SKM-1 treated with dmso at 0.1 percent for 144 hours (cell line): ENCODE measurements around the gene MRS2.
"Not testable (repeated sequence)": the region's sequence is repeated elsewhere in the genome, so short reads cannot be mapped to it uniquely, and the experiment has no call there.

Source experiments
- DNase-seq: peaks from one replicate; lab custom pipeline; 2025; ENCODE audit not compliant: unreplicated experiment; lab: John Stamatoyannopoulos, UW

Gene MRS2

DNA sequence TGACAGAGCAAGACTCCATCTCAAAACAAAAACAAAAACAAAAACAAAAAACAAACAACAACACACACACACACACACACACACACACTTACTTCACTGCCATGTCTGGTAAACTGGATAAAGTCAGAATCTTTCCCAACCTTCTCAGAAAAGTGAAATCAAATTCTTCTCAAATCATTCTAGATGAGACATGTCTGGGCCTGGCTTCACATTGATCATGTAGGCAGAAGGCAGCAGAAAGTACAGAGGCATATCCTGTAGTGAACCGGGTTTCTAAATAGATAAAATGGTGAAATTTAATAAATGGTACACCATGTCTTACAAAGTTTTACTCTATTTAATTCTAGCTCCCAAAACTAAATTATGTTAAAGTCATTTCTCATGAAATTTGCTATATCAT lies 14.9 kb upstream of the MRS2 start:
- DNase-seq = no peak

DNA sequence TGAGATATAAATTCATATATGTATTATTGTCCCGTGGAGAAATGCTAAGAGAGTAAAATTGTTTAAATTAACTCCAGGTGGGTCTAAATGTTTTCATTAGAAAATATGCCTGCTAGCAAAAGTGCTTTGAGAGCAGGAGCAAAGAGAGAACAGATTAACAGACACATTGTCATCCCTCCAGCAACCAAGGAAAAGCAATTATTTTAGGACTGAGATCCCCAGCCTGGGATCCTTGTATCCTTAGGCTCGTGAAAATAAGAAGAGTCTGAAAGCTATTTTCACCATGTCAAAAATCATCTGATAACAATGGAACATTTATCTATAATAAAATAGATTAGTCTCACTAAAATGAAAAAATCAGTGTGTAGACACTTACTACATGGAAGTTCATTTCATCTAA lies 11.5 kb upstream of the MRS2 start:
- no peak for DNase-seq

DNA sequence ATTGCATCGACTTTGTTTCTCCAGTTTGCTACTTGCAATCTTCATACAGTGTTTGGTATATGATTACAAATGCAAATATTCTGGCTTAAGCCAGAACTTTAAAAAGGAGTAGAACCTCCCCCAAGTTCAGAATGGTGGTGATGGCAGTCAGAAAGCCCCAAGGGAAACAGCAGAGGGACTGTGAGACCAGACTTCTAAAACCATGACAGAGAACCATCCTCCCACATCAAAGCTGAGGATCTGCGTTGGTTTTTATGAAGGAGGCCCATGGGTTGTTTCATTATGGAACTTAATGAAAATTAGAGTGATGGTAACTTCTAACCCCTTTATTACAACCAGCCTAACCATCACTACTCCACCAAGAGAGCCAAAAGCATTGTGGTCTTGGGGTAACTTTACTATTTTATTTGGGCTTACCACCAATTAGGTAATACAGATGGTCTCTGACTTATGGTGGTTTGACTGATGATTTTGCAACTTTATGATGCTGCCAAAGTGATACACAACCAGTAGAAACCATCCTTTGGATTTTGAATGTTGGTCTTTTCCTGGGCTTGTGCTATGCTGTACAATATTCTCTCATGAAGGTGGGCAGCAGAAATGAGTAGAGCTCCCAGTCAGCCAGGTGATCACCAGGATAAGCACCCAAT lies 10.9 kb upstream of the MRS2 start:
- DNase-seq = no peak

- no peak for DNase-seq
Observed at GRCh38 chr6:24394061-24394779, 8.5 kb upstream of the MRS2 start.

- DNase-seq = peak; percentile 77
Observed at GRCh38 chr6:24394780-24395437, 7.8 kb upstream of the MRS2 start.

GRCh38 chr6:24396824-24397223 lies 5.9 kb upstream of the MRS2 start:
- DNase-seq = no peak

- no peak for DNase-seq
Observed at GRCh38 chr6:24397631-24398030, 5.1 kb upstream of the MRS2 start.

GRCh38 chr6:24400045-24401039 lies 2.4 kb upstream of the MRS2 start:
- DNase-seq = not testable (repeated sequence)

GRCh38 chr6:24401458-24401857 lies 1.3 kb upstream of the MRS2 start:
- no peak for DNase-seq

- DNase-seq = no peak
Observed at GRCh38 chr6:24403501-24403824, 727 bp downstream of the MRS2 start.

- no peak for DNase-seq
Observed at GRCh38 chr6:24405262-24405661, 2.5 kb downstream of the MRS2 start.

- no peak for DNase-seq
Observed at GRCh38 chr6:24408719-24409410, 6.1 kb downstream of the MRS2 start.

DNA sequence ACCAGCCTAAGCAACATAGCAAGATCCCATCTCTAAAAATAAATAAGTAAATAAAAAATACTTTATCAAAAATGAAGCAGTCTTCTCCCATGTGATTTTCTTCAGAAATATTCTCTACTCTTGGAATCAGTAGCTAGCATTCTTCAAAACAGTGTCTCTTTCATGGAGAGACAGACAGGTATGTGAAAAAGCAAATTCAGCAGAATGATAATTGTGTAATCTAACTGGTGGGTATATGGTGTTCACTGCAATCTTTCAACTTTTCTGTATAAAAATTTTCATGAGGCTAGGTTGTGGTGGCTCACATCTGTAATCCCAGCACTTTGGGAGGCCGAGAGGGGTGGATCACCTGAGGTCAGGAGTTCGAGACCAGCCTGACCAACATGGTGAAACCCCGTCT lies 7.9 kb downstream of the MRS2 start:
- no peak for DNase-seq

- no peak for DNase-seq
Observed at GRCh38 chr6:24412294-24412693, 9.6 kb downstream of the MRS2 start.

- DNase-seq = not testable (repeated sequence)
Observed at GRCh38 chr6:24414531-24414930, 11.8 kb downstream of the MRS2 start.

- DNase-seq = no peak
Observed at GRCh38 chr6:24415753-24416152, 13.0 kb downstream of the MRS2 start.

DNA sequence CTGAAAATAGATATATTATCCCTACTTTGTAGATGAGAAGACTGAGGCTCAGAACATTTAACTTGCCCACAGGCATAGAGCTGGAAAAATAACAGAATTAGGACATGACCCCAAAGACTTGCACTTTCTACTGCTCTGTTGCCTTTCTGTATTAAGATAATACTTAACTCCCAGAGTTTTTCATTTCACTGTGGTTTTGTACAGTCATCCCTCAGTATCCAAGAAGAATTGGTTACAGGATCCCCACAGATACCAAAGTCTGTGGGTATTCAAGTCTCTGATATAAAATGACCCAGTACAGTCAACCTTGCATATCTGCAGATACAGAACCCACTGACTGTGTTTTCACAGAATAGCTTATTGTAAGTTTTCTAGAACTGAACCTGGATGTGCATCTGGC lies 16.8 kb downstream of the MRS2 start:
- no peak for DNase-seq

- no peak for DNase-seq
Observed at GRCh38 chr6:24425091-24425490, 22.4 kb downstream of the MRS2 start.

DNA sequence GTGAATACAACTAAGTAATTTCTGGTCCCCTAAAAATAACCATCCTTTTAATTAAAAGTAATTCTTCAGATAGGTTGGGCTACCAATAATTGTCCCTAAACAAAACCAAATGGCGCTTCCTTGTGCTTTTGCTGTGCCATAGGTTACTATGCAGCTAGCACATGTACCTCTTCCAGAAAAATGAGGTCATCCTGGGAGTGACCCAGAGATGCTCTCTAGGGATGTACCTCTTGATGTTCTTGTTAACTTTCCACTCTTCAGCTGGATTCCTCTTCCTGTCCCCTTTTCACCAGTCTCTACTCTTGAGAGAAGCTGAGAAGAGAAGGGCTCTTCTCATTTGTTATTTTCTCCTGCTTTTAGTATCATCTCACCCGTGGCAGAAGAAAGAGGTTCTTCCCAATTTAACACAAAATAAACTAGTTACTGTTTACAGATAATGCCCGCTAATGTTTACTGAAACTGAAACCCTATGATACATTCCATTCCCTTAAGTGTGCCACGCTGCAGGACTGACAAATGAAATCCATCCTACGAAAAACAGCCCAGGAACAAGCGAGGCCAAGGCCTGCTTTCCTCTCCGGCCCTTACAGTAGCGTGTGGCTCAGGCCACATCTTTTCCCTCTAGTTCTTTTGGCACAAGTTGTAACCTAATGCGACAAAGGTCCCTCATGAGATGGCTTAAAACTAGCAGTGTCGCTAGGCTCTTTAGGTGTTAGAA lies 24.2 kb downstream of the MRS2 start:
- no peak for DNase-seq

DNA sequence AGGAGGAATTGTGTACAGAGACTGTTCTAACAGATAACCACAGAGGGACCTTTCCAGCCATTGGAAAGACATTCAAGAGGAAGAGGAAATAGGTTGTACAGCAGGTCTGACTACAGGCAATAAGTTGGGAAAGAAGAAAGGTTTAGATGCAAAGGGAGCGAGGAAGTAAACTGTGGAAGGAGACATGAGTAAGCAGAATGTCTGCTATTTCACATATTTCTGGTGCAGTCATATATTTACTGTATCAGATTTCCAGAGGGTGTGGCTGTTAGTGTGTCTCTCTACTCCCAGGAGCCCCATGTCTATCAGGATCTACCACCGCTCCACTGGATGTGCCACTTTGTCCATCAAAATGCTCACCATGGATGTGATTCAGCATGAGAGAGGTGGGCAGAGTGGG lies 25.9 kb downstream of the MRS2 start:
- no peak for DNase-seq
